GM18502 (cell line): ENCODE data around the gene TNFRSF8.
A peak's percentile ranks its signal among the peaks of the same experiment; 100 is the strongest.

Experiments
- ATAC-seq: cut with Tn5 transposase; IDR thresholded peaks from one replicate; pipeline ENCODE4 v1.9.1; 2021; ENCODE audit warnings: mild to moderate bottlenecking; ENCODE audit not compliant: unreplicated experiment, poor library complexity

Gene TNFRSF8

GRCh38 chr1:12151465-12151864, 88.4 kb downstream of the TNFRSF8 start:
- ATAC-seq, result no peak

GRCh38 chr1:12152113-12152891, 89.2 kb downstream of the TNFRSF8 start:
- peak; percentile 63 for ATAC-seq

- ATAC-seq, result no peak
Measured at GRCh38 chr1:12153181-12153785, 90.2 kb downstream of the TNFRSF8 start.

- no peak for ATAC-seq
Measured at GRCh38 chr1:12155328-12155727, 92.2 kb downstream of the TNFRSF8 start.

GRCh38 chr1:12157366-12158231, 94.5 kb downstream of the TNFRSF8 start:
- ATAC-seq, result no peak

GRCh38 chr1:12158357-12159092, 95.4 kb downstream of the TNFRSF8 start:
- no peak for ATAC-seq

GRCh38 chr1:12159816-12160215, 96.7 kb downstream of the TNFRSF8 start:
- ATAC-seq, result no peak

GRCh38 chr1:12161324-12161661, 98.2 kb downstream of the TNFRSF8 start:
- no peak for ATAC-seq

- ATAC-seq, result peak; percentile 81
Measured at GRCh38 chr1:12161662-12162458, 98.8 kb downstream of the TNFRSF8 start.

- ATAC-seq, result no peak
Measured at GRCh38 chr1:12162459-12163137, 99.5 kb downstream of the TNFRSF8 start.

GRCh38 chr1:12163210-12163609, 100.1 kb downstream of the TNFRSF8 start:
- no peak for ATAC-seq

GRCh38 chr1:12164210-12164609, 101.1 kb downstream of the TNFRSF8 start:
- ATAC-seq, result no peak

GRCh38 chr1:12165342-12165741, 102.2 kb downstream of the TNFRSF8 start:
- no peak for ATAC-seq

GRCh38 chr1:12166834-12167492, 103.9 kb downstream of the TNFRSF8 start, which contains the start of gene TNFRSF1B:
TNFRSF1B (plus strand) TSS chr1:12166991; CDS start chr1:12167092, 101 bp downstream.
- ATAC-seq, result peak; percentile 53

- no peak for ATAC-seq
Measured at GRCh38 chr1:12167493-12168429, 104.7 kb downstream of the TNFRSF8 start.

GRCh38 chr1:12168451-12169160, 105.5 kb downstream of the TNFRSF8 start:
- ATAC-seq, result no peak
